Measurements from ENCODE around the gene TRIM52.

TRIM52 gene

DNA sequence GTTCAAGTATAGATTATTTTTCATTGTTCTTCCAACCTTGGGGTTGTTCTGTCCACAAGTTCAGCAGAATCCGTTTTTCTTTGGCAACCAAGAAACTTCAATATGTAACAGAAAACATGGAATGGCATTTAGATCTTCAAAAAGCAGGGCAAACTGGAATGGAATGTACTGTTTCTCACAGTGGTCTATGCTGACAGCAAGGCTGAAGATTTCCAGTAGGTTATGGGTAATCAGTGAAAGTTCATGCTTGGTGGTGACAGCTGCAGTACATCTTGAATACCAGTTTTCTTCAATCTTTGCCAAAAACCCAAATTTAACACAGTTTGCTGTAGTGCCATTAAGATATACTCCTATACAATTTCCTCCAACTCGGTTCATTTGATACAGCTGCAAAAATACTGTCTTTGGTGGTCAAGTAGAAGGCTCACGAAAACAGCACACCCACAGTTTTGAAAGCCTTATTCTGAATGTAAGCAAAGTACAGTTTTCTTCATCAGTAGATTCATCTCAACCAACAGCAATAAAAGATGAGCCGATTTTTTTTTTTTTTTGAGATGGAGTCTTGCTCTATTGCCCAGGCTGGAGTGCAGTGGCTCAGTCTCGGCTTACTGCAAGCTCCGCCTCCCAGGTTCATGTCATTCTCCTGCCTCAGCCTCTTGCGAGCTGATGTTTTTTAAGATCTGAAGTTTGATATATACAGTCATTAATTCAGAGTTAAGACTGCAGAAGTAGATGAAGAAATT lies 4.9 kb downstream of the TRIM52 start:
- no peak for DNase-seq

DNA sequence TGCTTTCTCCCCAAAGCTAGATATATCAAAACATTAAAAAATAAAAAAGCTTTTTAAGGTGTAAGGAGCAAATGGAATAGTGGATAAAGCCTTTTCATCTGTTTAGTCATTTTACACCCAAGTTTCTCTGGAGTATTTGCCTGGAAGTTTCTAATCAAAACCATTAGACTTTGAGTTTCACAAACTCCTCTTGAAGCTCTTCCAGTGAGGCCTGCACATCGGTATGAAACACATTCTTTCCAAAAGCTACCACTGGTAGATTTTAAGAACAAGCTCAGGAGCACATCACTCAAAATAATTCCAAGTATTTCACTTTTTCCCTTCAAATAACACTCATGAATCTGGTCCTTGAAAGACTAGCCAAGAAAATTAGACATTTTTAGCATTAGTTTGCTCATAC lies 5.7 kb downstream of the TRIM52 start:
- DNase-seq, result no peak

DNA sequence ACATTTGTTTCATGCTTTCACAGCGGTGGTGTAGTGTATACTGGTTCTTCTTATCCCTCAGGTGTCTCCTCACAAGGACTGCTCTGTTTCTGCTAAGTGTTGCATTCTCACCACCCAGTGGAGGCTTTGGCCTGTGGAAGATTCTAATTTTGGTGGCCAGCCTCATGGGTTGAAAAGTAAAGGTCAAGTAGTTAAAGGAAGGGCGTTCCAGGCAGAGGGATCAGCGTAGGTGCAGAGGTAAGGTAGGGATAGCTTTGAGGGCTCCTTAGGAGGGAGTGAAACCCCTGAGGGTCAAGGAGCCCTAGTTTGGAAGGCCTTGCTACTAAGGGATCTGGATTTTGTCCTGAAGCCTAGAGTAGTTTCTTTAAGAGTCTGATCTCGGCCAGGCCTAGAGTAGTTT lies 12.7 kb downstream of the TRIM52 start:
- DNase-seq, result no peak

DNA sequence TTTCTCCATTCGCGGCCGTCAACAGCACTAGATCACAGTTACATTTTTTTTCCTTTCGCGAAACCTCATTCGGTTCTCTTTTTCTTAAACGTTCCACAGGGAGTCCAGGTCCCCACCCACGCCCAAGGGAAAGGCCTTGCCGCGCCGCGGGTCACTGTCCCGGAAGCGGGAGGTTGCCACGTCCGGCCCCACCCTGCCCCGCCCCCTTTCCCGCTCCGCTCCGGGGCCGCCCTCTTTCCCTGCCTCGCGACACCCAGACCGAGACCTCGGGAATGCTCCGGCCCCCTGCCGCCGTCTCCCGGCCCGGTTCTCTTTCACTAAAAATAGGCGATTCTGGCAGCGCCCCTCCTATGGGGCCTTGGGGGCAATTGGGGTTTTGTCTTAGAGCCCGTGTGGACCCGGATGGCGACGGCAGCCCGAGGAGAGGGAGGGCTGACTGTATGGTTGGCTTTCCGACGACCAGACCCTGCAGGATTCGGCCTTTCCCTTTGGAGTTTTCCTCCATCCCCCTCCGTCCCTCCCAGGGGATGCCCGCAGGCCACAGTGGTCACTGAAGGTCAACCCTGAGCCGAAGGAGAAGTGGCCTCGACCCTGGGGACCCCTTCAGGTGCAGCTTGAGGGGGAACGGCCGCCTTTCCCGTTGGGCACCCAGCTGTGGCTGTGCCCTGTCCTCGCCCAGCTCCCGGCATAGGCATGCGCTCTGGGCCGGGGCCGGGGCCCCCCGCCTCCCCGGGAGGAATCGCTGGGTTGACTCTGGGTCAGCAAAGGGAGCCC lies 14.5 kb downstream of the TRIM52 start:
- DNase-seq, result no peak

DNA sequence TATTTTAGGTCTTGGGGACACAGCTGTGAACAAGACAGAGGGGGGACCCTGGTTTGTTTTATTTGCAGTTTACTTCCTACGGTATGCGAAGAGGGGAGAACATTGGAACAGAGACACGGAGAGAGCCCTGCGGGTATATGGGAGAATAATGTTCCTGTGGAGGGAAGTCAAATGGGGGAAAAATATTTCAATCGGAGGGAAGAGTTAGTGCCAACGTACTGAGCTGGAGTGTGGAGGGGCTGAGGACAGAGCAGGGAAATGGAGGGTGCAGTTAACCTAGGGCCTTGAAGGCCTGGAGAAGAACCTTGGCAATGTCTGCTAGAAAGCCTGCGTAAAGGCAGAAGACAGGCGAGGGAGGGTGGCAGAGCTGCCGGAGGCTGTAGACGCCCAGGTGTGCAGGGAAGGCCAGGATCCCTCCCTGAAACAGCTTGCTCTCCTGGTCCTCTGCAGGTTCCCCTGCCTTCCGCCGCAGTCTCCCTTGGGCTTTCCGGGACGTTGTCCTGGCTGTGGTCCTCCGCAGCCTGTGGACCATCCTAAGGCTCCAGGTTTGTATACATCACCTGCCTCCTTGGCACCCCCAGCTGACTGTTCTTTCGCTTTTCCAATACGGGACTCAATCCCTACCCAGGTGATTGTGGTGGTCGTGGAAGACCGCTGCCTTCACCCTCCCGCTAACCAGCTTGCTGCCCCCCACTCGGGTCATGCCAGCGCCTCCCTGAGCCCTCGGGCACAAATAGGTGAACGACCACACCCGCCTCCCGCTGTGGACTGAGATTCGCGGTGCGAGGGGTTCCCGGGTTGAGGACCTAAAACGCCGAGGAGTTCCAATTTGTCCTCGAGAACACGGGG lies 15.3 kb downstream of the TRIM52 start:
- DNase-seq, result no peak

- no peak for DNase-seq
Observed at GRCh38 chr5:181243564-181244343, 17.2 kb downstream of the TRIM52 start, which contains the start of gene RACK1. Gene RACK1 (minus strand): TSS chr5:181243906. CDS start chr5:181243800, 106 bp downstream.

DNA sequence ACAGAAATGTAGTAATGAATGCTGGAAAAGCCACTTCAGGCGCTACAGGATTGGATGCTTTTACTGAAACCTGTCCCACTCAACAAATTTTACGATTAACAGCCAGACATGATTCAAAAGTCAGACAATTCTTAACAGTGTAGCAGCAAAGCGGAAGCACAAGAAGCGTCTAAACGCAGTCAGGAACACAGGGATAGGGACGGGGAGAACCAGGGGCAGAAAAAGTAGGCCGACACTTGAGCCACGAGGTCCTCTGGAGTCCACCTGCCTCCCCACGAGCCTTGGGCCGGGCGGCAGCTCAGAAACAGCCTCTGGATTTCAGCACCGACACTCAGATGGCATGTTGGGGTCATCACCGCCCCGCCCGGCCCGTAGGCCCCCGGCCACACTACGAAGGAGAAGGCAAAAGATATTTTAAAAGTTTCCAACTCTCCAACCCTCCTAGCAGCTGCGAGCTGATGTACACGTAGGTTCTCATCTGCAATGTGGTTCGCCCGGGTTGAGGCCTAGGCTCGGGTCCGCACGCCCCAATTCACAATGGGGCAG lies 17.9 kb downstream of the TRIM52 start:
- no peak for DNase-seq

DNA sequence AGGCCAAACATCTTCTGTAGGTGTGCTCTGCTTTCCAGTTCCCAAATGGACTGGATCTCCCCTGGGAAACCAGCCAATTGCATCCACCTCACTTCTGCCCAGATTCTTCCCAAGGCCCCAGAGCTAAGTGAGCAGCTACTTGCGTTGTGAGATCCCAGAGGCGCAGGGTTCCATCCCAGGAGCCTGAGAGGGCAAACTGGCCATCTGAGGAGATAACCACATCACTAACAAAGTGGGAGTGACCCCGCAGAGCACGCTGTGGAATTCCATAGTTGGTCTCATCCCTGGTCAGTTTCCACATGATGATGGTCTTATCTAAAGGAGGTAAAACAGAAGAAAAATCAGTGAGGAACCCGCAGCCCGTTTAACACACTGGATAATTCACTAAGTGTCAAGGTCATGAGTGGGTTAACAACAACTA lies 18.9 kb downstream of the TRIM52 start:
- no peak for DNase-seq

DNA sequence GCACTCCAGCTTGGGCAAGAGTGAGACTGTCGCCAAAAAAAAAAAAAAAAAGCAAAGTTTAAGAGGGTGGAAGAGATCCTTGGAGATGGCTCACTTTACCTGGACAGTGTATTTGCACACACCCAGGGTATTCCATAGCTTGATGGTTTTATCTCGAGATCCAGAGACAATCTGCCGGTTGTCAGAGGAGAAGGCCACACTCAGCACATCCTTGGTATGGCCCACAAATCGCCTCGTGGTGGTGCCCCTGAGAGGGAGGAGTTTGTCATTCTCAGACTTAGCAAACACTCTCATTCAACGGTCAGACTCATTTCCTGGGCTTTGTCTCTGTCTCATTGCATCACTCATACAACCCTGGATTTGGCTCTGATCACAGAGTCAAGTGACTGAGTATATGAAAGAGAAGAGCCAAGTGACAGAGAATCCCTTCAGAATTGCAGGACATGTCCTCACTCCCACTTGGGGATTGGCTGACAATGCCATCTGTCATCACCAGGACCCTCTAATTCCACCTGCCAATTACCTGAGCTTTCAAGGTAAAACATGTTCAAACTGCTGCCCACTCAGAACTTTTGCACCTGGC lies 19.5 kb downstream of the TRIM52 start:
- no peak for DNase-seq

DNA sequence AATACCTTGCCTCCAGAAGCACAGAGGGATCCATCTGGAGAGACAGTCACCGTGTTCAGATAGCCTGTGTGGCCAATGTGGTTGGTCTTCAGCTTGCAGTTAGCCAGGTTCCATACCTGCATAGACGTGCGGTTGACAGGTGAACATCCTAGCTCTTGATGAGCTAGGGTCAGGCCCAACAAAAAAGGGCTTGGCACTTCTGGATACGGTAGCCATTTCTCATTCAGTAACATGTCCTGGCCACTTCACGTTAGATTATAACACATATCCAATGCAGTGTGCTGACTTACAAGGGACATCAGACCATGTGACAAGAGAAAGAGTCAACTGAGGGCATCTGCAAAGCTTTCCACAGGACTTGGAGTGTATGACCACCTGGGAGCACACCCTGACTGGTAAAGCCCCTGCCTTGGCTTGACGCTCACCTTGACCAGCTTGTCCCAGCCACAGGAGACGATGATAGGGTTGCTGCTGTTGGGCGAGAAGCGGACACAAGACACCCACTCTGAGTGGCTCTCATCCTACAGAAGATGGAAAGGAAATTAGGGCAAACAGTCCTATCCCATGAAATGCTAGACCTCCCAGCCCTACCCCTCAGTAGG lies 21.8 kb downstream of the TRIM52 start:
- DNase-seq, result no peak

GRCh38 chr5:181237729-181238385 lies 23.1 kb downstream of the TRIM52 start:
- no peak for DNase-seq

DNA sequence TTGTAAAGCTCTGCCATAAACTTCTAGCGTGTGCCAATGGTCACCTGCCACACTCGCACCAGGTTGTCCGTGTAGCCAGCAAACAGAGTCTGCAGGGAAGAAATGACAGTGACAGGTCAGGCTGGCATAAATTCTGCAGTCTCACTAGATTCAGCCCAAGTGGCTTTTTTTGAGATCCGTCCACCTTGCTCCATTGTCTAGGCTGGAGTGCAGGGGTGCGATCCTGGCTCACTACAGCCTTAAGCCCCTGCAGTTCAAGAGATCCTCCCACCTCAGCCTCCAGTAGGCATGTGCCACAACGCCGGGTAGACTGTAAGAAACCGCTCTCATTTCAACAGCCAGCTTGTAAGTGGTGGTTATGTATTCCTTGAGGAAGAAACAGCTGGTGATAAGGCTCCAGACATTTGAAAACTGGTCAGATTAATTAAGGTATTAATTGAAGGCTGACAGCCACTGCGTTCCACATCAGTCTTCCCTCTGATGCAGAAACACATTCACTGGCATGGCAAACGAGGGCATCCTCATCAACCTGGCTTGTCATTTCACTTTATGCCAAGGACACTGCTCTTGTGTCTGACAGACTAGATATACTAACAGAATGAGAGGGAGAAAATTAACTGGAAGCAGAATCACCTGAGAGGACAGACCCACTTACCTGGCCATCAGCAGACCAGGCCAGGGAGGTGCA lies 23.8 kb downstream of the TRIM52 start:
- DNase-seq, result no peak

DNA sequence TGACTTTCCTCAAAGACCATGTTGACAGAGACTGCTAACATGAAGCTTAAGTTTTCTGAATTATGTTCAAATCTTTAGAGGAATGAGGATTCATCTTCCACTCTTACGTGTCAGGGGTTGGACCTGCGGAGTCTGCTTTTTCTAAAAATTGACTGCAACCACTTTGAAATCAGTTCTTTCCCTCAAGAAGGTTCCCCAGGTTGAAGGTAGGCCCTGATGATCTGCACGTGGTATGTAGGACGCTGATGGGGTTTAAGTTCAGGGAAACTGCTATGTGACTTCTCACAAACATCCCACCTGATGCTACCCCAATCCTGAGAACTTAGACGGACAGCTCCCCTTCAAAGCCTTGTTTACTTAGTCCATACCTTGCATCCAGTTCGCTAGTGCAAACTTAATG lies 24.5 kb downstream of the TRIM52 start:
- no peak for DNase-seq

- no peak for DNase-seq
Observed at GRCh38 chr5:181235689-181236366, 25.1 kb downstream of the TRIM52 start.

GRCh38 chr5:181235323-181235688 lies 25.6 kb downstream of the TRIM52 start:
- no peak for DNase-seq

DNA sequence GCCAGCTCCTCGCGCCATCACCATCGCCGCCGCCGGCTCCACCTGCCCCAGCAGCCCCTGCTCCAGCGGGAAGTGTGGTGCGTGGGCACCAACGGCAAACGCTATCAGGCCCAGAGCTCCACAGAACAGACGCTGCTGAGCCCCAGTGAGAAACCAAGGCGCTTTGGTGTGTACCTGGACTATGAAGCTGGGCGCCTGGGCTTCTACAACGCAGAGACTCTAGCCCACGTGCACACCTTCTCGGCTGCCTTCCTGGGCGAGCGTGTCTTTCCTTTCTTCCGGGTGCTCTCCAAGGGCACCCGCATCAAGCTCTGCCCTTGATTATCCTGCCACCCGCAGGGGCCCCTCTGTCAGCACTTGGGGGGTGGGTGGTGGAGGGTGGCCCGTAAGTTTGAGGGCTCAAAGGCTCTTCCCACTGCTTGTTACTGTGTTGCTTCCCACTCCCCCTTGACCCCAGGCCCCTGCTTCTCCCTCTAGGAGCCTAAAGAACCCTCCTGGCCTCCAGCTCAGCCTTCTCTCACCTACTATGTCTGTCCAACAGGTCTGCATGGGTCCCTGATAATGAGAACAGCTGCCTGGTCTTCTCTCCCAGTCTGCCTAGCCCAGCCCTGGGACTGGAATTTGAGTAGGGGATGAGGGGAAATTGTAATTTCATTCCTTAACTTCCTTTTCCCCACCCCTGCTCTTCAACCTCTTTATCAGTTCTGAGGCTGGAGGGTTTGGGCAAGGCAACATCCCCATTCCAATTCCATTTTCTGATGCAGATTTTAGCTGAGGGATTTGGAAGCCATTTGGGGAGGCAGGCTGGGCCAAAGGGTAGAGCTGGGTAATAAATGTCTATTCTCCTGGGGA lies 26.3 kb downstream of the TRIM52 start:
- no peak for DNase-seq

- no peak for DNase-seq
Observed at GRCh38 chr5:181233801-181234454, 27.0 kb downstream of the TRIM52 start.
